ENCODE data around the gene SV2C.

Gene SV2C

GRCh38 chr5:76332102-76332501, 248.9 kb downstream of the SV2C start:
- Histone ChIP-seq H3K9me3 (ENCODE audit: insufficient read depth, low read depth, low read length) (no peaks in the 10 kb centered on the region), H3K27me3 (ENCODE audit: insufficient read depth, low read length, poor library complexity, severe bottlenecking) (no peaks in the 10 kb centered on the region), H3K4me3 (ENCODE audit: low read length, poor library complexity, severe bottlenecking) (peak overlapping the region; percentile 65), H4K20me1 (ENCODE audit: insufficient read depth, low read length, poor library complexity, severe bottlenecking) (no peaks in the 10 kb centered on the region), H3K9ac (ENCODE audit: low read depth, low read length, poor library complexity, severe bottlenecking) (peak overlapping the region; percentile 71), H3K36me3 (ENCODE audit: insufficient read depth, low read length) (no peaks in the 10 kb centered on the region), H2AFZ (ENCODE audit: low read length) (no peak overlapping the region), H3F3A (ENCODE audit: low read depth) (no peaks in the 10 kb centered on the region; the same call in 1 of the 2 replicates), H3K9me2 (replicated peaks; ENCODE audit: low read depth, low read length) (no peaks in the 10 kb centered on the region), H3K4me2 (ENCODE audit: low read depth, low read length, poor library complexity, severe bottlenecking) (peak overlapping the region; percentile 69), H3K79me2 (ENCODE audit: insufficient read depth, low read length) (no peaks in the 10 kb centered on the region), H3K4me1 (ENCODE audit: insufficient read depth, low read length, poor library complexity, severe bottlenecking) (peaks cover 64% of the 10 kb centered on the region)
- TF ChIP-seq EZH2phosphoT487 (IDR thresholded peaks at IDR 0.05; ENCODE audit: borderline replicate concordance), result no peak
- TF ChIP-seq, protein P1, sequence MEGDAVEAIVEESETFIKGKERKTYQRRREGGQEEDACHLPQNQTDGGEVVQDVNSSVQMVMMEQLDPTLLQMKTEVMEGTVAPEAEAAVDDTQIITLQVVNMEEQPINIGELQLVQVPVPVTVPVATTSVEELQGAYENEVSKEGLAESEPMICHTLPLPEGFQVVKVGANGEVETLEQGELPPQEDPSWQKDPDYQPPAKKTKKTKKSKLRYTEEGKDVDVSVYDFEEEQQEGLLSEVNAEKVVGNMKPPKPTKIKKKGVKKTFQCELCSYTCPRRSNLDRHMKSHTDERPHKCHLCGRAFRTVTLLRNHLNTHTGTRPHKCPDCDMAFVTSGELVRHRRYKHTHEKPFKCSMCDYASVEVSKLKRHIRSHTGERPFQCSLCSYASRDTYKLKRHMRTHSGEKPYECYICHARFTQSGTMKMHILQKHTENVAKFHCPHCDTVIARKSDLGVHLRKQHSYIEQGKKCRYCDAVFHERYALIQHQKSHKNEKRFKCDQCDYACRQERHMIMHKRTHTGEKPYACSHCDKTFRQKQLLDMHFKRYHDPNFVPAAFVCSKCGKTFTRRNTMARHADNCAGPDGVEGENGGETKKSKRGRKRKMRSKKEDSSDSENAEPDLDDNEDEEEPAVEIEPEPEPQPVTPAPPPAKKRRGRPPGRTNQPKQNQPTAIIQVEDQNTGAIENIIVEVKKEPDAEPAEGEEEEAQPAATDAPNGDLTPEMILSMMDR (conservative IDR thresholded peaks at IDR 0.05; ENCODE audit: low read length), result no peak

DNA sequence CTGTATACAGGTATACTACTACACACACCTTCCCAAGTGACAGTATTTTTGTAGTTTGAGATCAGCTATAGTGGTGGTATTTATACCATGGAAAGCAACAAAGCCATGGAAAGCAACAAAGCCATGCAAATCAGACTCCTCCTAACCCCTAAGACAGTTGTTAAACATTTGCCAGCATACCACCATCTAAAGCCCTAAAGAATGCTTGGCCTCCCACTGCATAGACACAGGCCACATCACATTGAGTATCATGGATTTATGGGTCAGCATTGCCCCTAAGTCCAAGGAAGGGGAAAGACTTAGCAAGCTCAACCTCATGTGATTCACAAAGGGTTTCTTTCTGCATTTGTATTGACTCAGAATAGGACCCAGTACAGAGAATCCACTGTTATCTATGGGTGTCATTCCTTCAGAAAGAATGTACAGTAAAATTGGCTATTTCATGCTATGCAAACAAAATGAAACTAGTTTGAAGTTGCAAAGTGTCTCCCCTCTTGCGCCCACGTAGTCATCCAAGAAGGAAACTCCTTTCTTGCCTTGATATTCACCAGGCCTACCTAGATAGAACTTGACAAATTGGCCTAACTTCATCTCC, 249.5 kb downstream of the SV2C start:
- H3K9ac ChIP-seq (ENCODE audit: low read depth, low read length, poor library complexity, severe bottlenecking), result peak overlapping the region; percentile 71
- no peaks in the 10 kb centered on the region for H3K27me3 ChIP-seq (ENCODE audit: insufficient read depth, low read length, poor library complexity, severe bottlenecking)
- no peaks in the 10 kb centered on the region for H3K36me3 ChIP-seq (ENCODE audit: insufficient read depth, low read length)
- H3K9me2 ChIP-seq (replicated peaks; ENCODE audit: low read depth, low read length), result no peaks in the 10 kb centered on the region
- H3F3A ChIP-seq (ENCODE audit: low read depth), result no peaks in the 10 kb centered on the region; the same call in 1 of the 2 replicates
- H2AFZ ChIP-seq (ENCODE audit: low read length), result no peak overlapping the region; the same call in 1 of the 2 replicates
- H3K4me2 ChIP-seq (ENCODE audit: low read depth, low read length, poor library complexity, severe bottlenecking), result peak overlapping the region; percentile 69
- peaks cover 64% of the 10 kb centered on the region for H3K4me1 ChIP-seq (ENCODE audit: insufficient read depth, low read length, poor library complexity, severe bottlenecking)
- H4K20me1 ChIP-seq (ENCODE audit: insufficient read depth, low read length, poor library complexity, severe bottlenecking), result no peaks in the 10 kb centered on the region
- H3K9me3 ChIP-seq (ENCODE audit: insufficient read depth, low read depth, low read length), result no peaks in the 10 kb centered on the region
- no peak overlapping the region for H3K4me3 ChIP-seq (ENCODE audit: low read length, poor library complexity, severe bottlenecking)
- TF ChIP-seq EZH2phosphoT487 (IDR thresholded peaks at IDR 0.05; ENCODE audit: borderline replicate concordance), result no peak
- TF ChIP-seq, protein P1 (conservative IDR thresholded peaks at IDR 0.05; ENCODE audit: low read length), result no peak
- H3K79me2 ChIP-seq (ENCODE audit: insufficient read depth, low read length), result no peaks in the 10 kb centered on the region

DNA sequence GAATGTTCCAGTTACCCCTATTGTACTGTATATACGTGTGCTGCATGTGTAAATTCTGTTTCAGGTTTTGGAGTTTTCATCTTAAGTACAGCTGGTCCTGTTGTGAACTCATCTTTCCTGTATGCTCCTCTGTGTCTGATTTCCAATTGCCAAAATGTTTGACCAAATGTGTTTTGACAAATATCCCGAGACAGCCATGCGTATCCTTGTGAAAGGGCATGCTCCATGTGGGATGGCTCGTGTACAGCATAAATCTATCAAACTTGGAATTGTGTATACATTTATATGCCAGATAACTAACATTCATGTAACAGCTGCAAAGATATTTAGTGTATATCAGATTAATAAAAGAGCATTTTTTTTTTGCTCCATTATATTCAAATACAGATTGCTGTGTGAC, 250.4 kb downstream of the SV2C start:
- no peak for TF ChIP-seq EZH2phosphoT487 (IDR thresholded peaks at IDR 0.05; ENCODE audit: borderline replicate concordance)
- TF ChIP-seq, protein P1 (conservative IDR thresholded peaks at IDR 0.05; ENCODE audit: low read length), result no peak
- Histone ChIP-seq H3K9me3 (ENCODE audit: insufficient read depth, low read depth, low read length) (no peaks in the 10 kb centered on the region), H3K27me3 (ENCODE audit: insufficient read depth, low read length, poor library complexity, severe bottlenecking) (no peaks in the 10 kb centered on the region), H3F3A (ENCODE audit: low read depth) (no peaks in the 10 kb centered on the region), H3K9me2 (replicated peaks; ENCODE audit: low read depth, low read length) (no peaks in the 10 kb centered on the region), H3K36me3 (ENCODE audit: insufficient read depth, low read length) (no peaks in the 10 kb centered on the region), H3K4me2 (ENCODE audit: low read depth, low read length, poor library complexity, severe bottlenecking) (no peak overlapping the region), H2AFZ (ENCODE audit: low read length) (no peak overlapping the region), H3K4me1 (ENCODE audit: insufficient read depth, low read length, poor library complexity, severe bottlenecking) (peaks cover 63% of the 10 kb centered on the region), H3K4me3 (ENCODE audit: low read length, poor library complexity, severe bottlenecking) (no peak overlapping the region), H3K9ac (ENCODE audit: low read depth, low read length, poor library complexity, severe bottlenecking) (no peak overlapping the region), H4K20me1 (ENCODE audit: insufficient read depth, low read length, poor library complexity, severe bottlenecking) (no peaks in the 10 kb centered on the region), H3K79me2 (ENCODE audit: insufficient read depth, low read length) (no peaks in the 10 kb centered on the region)

Measured in Loucy (cell line).